ENCODE measurements around the gene NBEAL2.
"Not testable (repeated sequence)": the region's sequence is repeated elsewhere in the genome, so short reads cannot be mapped to it uniquely, and the experiment has no call there.

Gene NBEAL2

DNA sequence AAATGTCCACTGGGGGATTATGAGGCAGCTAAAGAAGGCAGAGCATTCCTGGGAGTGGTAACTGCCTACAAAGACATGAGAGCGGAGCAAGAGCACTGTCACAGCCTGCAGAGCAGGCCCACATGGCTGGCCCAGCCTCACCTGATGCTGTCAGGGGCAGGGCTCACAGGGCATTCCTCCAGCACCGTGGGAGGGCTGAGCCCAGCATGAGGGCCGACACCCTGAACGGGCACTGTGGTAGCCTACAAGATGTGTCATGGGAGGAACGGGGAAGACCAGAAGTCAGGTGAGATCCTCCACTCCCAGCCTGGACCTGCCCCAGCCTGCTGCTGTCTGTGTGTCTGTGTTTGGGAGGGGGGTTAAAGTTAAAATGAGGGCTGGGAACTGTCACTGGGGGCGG, 33.0 kb upstream of the NBEAL2 start:
- DNase-seq = no peak

DNA sequence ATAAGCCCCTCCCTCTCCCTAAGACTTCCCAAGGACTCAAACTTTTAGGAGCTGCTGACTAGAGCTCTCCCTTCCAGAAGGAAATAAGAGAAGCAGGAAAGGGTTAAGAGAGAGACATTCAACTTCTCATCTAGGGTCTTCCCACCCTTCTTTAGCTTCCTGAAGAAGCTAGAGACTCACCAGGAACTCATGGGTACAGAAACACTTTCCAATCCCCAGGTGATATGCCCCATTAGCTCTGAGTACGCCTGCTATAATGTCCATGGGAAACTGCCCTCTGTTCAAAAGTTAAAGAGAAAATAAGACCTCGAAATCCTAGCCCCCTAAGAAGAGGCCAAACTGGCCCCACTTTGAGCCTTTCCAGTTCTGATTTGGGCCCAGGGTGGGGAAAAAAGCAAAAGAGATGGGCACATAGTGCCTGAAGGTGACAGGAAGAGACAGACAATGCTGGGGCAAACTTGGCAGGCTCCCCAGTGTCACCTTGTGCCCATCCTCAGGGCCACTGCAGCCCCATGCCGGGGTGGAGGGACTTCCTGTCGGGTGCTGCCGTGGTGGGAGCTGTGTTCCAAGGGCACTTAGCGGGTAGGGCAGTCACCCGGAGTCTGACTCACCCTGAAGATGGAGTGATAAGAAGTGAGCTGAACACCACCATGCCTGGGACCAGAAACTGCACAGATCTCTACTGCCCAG, 32.5 kb upstream of the NBEAL2 start:
- no peak for DNase-seq

DNA sequence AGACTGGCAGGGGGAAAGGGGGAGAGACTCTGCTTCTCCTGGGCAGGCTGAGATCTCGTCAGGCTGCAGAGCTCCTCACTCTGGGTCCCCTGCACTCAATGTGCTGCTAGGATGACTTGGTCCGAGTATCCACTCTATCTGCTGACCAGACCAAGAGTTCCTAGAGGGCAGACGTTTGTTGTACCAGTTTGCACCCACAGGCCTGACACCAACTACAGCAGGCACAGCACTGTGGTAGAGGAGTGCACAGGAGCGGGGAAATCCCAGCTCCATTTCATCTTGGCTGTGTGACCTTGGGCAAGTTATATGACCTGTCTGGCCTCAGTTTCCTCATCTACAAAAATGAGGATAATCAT, 31.9 kb upstream of the NBEAL2 start:
- no peak for DNase-seq

DNA sequence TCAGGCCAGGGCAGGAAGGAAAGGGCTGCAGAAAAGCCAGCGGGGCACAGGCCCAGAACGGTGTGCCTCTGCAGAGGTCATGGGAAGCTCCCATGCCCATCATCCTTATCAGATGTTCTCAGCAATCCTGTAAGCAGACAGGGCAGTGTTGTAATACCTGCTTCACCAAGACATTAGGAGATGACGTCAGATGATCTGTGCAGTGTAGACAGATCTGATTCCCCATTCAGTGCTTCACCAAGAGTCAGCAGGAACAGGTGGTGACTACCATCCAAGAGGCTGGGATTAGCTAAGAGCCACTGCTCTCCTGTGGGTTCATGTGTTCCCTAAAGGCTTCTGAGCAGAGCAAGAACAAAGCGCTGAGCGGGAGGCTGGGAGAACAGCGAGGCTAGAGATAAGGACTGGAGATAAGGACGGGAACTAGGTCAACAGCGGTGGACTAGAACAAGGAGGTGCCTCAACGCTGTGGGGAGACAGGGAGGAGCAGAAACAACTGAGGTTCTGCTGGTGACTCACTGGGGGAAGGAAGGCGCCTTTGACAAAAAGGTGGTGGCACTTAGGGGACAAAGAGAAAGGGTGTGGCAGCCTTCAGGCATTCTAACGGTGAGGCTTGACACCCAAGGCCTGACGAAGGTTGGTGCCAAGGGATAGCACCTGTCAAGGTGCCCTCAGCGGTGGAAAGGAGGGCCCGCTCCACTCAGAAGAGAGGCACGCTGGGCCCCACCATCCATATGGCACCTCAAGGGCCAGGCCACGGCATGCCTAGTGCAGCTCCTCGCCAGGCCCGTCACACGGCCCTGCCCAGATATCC, 31.3 kb upstream of the NBEAL2 start:
- no peak for DNase-seq

DNA sequence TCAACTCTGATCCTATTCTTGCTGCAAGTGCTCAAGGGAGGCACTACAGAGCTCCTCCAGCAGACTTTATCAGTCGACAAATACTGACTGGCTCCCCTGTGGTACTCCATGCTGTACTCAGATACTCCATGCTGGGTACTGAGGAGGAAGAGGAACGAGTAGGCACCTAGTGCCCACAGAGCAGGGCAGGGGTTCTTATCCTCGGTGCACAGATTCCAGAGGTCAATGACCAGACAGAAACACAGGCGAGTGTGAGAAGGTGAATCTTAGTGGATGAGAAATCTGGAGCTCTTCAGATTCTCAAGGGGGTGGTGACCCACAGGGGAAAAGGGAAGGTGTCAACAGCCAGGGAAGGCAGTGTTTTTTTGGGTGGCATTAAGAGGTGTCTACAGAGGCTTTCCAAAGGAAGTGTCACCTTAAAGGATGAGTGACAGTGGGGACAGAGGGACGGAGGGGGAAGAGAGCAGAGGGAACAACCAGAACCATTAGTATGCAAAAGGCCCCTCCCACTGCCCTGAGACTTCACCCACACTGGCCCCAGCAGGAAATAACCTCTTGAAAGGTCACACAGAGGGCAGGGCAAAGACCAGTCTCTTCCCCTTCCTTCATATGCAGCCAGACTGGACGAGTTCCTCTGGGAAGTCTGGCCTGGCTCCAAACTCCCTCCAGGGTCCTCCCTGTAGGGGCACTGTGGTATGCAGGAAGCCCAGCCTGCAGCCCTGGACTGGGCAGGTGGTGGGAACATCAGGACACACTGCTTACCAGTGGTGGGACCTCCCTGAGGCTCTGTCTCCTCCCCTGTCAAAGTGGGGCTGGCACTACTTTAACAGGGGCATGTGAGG, 30.4 kb upstream of the NBEAL2 start:
- DNase-seq = no peak

DNA sequence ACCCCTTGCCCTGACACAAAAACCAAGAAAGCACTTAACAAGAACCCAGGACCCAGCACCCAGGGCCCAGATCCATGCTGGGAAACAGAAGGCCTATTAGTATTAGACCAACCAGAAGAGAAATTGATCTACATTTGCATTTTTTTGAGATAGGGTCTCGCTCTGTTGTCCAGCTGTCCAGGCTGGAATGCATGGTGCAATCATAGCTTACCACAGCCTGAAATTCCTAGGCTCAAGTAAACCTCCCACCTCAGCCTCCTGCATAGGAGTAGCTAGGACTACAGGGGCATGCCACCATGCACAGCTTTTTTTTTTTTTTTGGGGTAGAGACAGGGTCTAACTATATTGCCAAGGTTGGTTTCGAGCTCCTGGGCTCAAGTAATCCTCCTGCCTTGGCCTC, 29.3 kb upstream of the NBEAL2 start:
- no peak for DNase-seq

DNA sequence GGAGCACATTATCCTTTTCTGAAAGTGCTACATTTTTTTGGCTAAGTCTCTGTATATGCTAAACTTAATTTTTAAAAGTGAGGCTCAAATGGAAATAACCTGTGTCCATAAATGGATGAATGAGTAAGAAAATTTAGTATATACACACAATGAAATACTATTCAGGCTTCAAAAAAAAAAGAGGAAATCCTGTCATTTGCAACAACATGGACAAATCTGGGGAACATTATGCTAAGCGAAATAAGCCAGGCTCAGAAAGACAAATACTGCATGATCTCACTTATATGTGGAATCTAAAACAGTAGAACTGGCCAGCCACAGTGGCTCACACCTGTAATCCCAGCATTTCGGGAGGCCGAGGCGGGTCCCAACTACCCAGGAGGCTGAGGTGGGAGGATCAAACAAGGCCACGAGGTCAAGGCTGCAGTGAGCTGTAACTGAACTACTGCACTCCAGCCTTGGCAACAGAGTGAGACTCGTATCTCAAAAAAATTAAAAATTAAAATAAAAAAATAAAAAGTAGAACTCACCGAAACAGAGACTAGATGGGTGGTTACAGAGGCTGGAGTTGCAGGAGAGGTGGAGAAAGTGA, 28.7 kb upstream of the NBEAL2 start:
- no peak for DNase-seq

DNA sequence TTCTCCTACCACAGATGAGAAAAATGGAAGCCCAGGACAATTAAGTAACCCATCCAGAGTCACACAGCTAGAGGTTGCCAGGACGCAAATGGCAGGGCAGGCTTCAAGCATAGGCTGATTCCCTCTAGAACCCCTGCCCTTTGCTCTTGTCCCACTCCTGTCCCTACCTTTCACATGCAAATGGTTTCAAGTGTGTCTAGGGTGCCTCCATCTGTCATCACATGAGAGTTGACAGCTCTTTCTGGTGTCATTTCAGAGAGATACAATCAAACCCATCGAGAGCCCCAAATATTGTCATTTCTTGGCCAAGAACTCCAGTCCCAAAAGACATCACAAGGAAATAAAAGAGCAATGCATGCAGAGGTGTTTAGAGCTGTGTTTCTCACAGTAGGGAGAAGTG, 26.7 kb upstream of the NBEAL2 start:
- DNase-seq = no peak

DNA sequence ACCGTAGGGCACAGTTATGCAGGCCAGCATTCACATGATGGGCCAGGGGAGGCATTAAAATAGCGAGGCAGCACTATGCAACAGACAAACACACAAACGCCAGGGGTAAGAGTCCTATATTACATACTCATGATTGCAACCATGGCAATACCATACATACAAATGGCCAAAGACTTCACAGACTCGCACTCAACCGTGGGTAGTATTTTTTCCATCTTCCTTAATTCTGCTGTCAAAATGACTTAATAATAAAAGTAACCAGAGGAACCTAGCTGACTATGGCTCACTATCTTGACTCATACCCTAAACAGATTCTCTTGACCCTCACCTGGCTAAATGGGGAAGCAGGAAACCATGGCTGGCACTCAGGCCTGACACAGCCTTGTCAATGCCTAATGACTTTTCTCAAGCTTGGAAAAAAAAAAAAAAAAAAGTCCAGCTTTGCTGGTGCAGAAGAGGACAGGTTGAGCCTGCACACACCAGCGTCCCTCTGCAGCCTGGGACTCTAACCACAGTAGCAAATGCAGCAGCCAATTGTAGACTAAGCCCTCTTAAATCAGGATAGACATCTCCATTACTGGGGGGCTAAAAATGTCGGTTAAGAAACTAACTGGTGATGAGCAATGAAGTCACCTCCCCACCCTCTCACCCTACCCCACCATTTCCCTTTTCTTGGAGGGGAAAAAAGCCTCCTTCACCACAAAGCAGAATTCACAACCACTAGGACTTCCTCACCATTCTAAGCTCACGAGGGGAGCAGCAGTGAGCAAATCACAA, 26.0 kb upstream of the NBEAL2 start:
- no peak for DNase-seq

DNA sequence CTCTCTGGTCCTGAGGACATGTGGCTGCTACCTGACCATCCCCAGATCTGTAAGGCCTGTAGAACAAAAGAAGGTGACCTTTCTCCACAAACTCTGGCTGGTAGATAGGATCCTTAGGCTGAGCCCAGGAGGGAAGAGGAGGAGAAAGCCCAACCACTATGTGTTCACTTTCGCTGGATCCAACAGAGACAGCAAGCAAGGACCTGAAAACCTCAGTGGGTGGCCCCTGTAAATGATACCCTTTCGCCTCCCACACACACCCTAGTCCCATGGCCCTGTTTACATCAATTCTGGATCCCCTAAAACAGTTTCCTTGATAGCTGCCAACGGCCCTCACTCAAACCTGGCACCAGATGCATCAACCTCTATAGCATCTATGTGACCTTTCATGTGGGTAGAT, 25.3 kb upstream of the NBEAL2 start:
- no peak for DNase-seq

DNA sequence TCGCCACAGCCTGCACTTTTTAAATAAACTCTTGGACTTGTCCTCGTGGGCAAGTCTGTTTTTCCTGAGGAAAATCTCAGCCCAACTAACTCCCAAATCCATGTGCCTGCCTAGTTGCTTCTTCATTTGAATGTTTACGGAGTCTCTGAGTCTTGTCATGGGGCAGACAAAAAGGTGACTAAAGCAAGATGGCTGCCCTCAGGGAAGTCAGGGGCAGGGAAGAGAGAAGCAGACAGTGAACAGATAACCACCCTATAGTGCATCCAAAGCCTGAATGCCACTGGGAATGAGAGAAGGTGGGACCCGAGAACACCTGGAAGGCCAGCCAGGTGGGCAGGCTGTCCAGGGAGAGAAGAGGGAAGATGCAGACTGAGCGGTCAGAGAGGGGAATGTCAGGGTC, 24.3 kb upstream of the NBEAL2 start:
- DNase-seq = no peak

DNA sequence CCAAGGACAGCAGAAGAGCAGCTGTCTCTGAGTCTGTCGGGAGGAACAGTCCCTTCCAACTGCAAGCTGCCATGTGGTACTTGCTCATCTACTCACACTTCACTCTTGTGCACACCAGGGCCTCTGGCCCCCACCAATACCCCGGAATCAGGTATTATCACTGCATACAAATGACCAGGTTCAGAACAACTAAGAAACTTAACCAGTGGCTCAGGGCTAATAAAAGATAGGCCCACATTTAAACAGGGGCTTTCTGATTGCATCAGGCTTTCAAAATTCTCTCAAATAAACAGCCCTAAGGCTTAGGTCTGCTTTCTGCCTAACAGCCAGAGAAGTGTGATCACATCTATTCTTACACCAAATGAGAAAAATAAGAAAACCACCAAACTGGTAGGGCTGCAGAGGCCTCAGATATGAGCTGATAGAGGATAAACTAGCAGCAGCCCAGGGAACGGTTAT, 23.6 kb upstream of the NBEAL2 start:
- no peak for DNase-seq

DNA sequence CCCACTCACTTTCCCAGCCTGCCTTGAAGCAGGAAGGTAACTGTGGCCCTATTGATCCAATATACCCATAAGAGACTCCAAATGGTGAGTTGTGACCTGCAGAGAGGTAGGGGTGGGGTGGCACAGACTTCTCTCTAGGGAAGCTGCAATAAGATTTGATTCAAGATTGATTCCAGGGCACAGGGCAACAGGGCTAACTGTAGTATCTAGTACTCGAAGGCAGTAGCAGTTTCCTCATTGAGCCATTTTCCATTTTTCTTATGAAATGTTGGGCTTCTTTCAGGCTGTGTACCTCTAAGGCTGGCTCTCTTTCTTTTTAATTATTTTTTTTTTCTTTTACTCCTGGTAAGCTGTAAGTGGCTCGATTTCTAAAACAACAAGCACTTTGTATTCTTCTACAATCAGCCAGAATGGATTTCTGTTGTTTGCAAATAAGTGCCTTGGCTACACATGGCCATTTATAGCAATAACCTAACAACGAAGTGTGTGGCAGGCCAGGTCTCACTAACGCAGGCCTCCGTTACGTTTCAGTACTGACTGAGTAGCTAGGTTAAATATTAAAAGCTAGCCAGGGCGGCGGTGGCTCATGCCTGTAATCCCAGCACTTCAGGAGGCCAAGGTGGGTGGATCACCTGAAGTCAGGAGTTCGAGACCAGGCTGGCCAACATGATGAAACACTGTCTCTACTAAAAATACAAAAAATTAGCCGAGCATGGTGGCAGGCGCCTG, 22.2 kb upstream of the NBEAL2 start:
- DNase-seq = no peak

DNA sequence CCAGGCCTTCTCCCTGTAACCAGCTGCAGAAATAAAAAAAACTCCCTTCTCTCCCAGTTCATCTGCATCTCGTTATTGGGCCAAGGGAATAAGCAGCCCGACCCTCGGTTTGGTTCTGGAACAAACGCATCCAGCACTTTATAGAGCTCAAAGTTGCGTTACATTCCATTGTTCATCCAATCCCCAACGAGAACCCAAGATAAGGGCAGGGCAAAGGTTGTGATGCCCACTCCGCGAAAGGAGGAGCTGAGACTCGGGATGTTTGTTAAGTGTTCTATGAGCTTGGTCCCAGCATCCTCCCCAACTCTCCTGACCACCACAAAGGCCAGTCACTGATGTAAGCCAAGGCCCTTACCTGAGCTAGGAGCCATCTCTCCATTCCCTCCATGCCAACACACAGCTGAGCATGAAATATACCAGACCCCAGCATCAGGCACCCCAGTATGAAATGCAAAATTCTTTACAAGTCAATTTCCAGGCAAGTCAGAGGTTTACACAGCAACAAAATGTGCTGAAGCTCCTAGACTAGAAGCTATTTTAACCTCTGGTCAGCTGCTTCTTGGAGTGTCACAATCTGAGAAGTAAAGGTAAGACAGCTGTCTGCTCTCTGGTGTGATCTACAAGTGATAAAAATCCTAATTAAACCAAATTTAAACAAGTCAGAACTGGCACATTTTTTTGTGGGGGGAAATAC, 20.9 kb upstream of the NBEAL2 start:
- DNase-seq = no peak

DNA sequence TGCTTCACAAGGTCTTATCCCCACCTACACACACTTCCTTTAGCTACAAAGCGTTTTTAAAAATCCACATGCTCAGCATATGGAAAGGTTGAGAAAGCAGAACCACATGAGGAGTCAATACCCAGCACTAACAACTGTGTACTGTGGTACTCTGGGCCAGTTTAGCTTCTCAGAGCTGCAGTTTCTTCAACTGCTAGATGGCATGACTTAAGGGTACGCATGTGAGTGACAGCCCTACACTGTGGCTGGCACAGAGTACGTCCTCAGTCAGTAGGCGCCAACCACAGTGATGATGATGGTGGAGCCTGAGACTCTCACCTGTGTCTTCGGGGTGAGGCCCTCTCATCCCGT, 20.3 kb upstream of the NBEAL2 start:
- DNase-seq = no peak

DNA sequence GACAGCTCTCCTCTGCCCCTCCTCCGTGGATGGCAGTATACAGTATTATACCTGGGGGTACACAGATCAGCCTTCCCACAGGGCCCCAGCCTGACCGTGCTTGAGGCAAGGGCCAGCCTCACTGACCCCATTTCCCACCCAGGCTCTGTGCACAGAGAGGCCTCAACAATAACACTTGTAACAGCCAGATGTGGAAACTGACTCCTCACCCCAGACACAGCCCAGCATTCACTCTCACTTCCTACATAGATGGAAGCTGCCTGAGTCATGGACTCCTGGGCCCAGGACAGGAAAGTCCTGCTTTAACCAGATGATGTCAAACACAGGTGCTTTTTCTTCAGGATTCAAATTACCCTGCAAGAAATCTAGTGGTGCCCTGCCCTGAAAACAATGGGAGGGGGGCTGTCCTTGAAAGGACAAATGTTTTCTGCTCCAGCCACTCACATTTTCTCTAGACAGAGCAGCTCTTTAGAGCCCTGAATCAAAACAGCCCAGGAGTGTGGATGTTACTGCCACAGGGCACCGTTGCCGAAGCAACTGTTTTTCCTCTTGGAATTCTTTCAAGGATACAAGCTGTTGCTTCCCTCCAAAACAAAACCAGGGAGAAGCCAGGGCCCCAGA, 19.3 kb upstream of the NBEAL2 start:
- no peak for DNase-seq

DNA sequence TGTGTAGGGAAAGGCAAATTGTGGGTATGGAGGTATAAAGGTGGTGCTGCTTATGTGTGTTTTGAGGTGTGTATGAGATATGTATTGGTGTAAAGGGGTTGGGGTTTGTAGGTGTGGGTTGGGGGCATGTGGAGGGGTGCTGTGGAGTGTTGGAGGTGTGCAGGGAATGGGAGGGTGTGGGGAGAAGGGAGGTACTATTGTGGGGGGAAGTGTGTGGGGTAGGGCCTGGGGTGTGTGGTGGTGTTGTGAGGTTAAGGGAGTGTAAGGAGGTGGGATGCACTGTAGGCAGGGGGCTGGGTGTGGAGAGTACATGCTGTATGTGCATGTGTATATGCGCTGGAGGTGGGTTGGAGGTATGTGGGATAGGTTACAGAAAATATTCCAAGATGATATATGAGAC, 18.6 kb upstream of the NBEAL2 start:
- DNase-seq = no peak

DNA sequence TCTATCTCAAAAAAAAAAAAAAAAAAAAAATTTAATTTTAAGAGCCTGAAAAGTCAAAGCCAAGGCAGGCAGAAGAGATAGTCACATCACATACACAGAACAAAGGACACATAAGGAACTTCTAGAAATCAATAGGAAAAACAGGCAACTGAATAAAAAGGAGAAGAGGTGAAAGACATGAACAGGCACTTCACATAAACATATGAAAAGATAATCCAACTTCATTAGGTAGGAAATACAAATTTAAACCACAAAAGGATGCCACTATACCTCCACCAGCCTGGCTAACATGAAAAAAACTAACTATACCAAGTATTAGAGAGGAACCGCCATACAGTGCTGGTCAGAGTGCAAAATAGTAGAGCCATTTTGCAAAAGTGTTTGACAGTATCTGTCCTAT, 17.0 kb upstream of the NBEAL2 start:
- no peak for DNase-seq

DNA sequence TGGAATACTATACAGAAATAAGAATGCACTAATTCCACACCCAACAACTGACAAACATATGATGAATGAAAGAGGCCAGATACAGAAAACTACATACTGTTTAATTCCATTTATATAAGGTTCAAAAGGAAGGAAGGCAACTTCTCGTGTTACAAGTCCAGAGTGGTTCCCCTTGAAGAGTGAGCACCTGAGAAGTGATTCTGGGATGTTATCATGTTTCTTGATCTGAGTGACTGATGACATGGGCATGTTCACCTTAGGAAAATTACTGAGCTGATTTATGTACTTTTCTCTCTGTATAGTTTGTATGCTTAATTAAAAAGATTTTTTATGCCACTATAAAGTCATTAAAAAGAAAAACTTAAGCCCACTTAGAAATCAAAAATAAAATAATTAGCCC, 16.5 kb upstream of the NBEAL2 start:
- no peak for DNase-seq

DNA sequence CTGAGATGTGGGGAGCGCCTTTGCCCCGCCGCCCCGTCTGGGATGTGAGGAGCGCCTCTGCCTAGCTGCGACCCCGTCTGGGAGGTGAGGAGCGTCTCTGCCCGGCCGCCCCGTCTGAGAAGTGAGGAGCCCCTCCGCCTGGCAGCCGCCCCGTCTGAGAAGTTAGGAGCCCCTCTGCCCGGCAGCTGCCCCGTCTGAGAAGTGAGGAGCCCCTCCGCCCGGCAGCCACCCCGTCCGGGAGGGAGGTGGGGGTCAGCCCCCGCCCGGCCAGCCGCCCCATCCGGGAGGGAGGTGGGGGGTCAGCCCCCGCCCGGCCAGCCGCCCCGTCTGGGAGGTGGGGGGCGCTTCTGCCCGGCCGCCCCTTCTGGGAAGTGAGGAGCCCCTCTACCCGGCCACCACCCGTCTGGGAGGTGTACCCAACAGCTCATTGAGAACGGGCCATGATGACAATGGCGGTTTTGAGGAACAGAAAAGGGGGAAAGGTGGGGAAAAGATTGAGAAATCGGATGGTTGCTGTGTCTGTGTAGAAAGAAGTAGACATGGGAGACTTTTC, 15.4 kb upstream of the NBEAL2 start:
- not testable (repeated sequence) for DNase-seq

DNA sequence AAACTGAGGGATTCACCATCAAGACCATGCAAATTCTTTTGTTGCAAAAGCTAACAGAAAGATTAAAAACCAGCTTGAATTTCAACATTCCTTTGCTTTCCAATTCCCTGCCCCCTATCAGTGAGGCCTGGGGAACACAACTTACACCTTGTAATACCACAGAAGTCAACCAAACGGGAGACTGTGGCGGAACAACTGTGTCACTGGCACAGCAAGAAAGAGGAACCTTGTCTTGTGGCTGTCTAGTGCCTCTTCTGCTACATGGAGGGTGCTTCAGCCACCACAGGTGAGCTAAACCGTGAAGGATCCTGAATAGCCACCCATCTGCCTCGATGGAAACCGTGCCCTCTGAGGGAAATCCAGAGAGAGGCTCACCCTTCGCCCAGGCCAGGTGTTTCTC, 14.3 kb upstream of the NBEAL2 start:
- no peak for DNase-seq
